ENCODE measurements around the gene CD300E.

Gene CD300E

DNA sequence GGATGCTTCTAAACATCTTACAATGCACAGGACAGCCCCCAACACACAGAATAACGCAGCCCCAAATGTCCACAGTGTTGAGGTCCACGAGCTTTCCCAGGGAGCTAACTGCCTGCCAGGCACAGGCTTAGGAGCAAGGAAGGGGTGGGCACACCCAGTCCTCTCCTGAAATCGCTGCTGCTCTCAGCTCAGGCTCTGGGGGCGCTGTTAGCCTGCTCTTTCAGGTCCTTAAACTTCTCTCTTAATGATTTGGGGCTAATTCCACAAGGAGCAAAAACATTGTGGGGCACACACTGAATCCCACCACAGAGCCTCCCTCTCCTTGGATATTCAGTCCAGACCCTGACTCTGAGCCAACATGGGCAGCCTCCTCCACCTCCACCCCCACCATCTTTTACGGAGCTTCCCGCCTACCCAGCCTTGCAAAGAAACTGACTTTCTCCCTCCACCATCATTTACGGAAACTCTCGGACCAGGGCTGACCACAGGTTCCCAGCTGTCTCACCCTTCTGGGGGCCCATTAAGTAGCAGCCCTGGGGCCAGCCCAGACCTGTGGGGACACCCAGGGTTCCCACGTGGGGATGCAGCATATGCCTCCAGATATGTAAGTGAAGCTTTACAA is 57.3 kb downstream of the CD300E start:
- peak; percentile 55 to 79 (median 64) for DNase-seq

DNA sequence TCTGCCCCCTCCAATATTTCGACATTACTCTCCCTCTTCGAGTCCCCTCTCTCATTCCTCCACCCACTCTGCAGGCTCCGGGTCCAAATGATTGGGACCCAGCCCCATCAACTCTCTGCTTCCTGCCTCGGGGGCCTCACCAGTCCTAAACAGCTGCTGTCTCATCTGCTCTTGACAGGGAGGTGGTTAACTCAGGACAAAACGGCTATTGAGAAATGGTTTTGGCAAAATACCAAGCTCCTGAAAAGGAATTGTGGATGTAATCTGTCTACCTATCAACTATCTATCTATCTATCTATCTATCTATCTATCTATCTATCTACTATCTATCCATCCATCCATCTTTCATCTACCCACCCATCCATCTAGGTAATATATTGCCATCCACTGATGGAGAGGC is 58.4 kb downstream of the CD300E start:
- DNase-seq = peak in 1 of 4 experiments; percentile 65

DNA sequence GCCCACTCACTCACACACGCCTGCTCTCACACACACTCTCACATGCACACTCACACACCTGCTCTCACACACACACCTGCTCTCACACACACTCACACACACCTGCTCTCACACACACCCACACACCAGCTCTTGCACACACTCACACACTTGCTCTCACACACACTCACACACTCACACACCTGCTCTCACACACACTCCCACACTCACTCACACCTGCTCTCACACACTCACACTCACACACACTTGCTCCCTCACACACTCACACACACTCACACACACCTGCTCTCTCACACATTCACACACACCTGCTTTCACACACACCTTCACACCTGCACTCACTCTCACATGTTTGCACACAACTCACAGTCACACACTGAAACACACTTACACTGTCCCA is 60.2 kb downstream of the CD300E start:
- DNase-seq = no peak

DNA sequence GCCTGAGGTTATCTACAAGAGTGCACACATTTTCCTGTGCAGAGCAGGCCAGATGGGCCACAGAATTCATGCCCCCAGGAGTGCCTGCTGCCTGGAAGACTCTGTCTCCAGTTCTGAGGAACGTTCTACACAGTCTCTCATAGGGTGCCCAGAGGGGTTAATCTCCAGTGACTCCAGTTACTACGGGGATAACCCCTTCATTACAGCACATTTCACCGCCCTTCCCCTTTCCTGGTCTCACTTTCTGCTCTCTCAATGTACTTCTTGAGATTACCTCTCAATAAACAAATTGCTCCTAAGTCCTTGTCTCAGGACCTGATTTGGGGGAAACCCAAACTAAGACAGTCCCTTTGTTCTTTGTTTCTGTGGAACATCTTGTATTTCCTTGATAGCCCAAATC is 62.0 kb downstream of the CD300E start:
- DNase-seq = no peak
